ENCODE data around the gene GRIK1.
A peak's percentile ranks its signal among the peaks of the same experiment; 100 is the strongest.

Gene GRIK1

GRCh38 chr21:29909571-29909970, 30.2 kb downstream of the GRIK1 start:
- no peak for DNase-seq (ENCODE audit: low spot score)

DNA sequence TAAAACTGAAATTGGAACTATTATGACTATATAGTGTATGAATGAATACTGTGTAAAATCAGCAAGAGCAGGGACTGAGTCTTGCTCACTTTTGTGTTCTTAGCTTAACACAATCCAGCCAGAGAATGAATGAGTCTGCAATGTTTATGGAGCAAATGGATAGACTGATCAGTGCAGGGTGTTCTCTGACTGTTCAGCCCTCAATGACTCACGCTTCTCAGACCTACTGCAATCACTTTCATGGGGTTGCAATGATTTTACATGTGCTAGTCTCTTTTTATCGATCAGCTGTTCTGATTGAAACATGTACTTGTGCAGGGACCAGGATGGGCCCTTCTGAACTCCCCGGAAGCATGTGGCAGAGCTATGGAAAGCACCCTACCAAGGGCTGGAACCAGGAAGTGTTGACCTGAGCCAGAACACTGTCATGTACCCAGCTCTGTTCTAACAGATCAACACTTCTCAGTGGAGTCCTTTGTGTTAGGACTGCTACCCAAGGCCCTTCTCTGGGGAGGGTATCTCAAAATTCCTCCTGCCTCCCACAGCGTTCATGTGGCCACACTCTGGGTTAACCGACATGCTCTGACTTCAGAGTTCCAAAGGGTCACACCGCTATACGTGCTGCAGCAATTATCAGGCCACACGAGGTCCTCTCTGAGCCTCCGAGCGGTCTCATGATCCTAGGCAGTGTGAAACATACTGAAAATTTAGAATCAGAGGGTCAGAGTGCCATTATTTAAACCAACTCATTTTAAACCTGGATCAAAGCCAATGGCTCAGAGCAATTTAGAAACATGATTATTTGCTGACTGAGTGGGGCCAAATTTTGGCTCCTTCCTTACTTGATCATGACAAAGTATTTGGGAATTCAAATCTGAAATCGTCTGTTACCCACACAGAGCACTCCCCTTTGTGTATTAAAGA, 35.2 kb downstream of the GRIK1 start:
- DNase-seq (ENCODE audit: low spot score) = no peak

DNA sequence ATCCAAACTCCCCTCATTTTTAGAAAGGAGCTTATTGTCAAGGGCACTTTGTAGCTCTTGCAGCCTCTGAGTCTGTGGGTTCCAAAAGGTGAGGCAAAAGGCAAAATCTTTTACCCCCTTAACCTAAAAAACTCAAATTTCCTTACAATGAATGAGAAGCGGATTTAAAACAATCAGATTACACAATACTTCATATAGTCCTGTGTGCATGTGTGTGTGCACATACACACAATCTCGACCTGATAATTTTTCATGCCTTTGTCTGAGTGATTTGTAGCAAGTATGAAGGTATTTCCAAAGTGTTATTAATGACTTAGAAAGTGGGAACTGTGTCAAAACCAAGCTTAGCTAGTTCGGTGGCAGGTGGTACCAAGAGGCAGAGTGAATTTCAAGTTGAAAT, 42.9 kb downstream of the GRIK1 start:
- DNase-seq (ENCODE audit: low spot score) = no peak

- no peak for DNase-seq (ENCODE audit: low spot score)
These were observed 46.1 kb downstream of the GRIK1 start for GRCh38 chr21:29893687-29894086.

DNA sequence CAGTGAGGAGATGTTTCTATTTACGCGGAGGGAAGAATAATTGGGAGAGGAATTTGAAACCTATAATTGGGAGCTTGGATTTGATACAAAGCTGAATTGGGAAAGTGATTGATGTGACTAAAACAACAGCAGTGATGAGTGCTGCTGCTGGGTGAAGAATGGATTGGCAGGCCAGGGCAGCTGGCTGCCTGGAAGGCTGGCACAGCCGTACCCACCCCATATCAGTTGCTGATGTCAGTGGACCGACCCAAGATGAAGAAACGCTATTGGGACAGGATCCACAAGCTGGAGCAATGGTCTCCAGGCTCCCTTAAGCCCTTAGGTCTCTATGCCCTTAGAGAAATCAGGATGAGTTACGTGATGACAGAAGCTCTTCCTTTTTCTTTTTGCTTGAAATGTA, 47.4 kb downstream of the GRIK1 start:
- no peak for DNase-seq (ENCODE audit: low spot score)

DNA sequence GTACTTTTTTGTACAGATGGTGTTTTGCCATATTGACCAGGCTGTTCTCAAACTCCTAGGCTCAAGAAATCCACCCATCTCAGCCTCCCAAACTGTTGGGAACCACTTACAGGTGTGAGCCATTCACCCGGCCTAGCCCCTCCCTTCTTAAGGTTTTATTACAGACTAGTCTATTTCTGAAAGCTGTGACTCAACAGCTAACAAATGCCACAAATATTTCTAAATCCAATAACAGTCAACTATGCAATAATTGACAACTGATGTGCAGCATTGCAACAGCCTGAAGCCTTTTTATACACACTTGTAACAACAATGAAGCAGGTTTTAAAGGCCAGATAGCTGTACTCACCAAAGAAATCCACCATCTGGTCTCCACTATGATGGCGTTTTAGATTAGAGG, 51.4 kb downstream of the GRIK1 start:
- no peak for DNase-seq (ENCODE audit: low spot score)

DNA sequence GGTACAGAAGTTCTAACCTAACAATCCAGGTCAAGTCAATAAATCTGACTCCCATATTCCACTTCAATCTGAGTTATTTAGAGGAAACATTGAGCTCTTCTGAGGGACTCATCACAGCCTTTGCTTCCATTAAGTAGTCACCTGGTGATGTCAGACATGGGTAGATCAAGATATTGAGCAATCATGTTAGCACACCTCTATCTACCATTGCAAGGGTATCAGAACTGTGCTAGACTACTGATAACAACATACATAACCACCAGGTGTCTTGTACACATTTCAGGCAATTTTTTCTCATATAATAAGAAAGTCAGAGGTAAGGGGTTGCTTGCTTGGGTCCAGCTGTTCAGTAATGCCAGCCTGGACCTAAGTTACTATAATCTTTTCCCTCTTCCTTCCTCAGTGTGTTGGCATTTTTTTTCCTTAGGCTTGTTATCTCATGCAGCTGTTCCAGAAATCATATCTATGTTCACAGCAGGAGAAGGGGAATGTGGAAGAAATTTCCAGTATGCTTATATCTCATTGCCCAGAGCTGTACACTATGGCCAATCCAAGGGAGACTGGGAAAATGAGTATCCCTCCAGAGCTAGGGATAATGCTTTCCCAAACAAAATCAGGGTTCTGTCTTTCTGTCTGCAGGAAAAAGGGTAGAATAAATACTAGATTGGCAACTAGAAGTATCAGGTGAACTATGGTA, 52.3 kb downstream of the GRIK1 start:
- no peak for DNase-seq (ENCODE audit: low spot score)

GRCh38 chr21:29885491-29885890, 54.3 kb downstream of the GRIK1 start:
- no peak for DNase-seq (ENCODE audit: low spot score)

DNA sequence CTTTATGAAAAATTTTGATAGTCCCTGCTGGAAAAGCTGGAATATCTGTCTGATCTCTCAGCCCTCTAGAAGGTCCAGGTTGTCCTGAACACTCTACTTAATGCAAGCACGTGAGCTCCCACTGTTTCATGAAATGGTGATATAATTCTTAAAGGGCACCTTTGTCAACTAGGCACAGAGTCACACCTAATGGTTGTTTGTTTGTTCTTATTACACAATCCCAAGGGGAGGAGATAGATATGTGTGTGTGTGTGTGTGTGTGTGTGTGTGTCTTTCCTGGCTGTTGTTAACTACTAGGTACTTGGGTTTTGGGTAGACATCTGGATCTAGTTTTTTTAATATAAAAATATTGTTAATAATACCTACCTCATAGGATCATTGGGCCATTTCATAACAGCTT, 63.9 kb downstream of the GRIK1 start:
- no peak for DNase-seq (ENCODE audit: low spot score)

GRCh38 chr21:29875036-29875716, 64.6 kb downstream of the GRIK1 start:
- DNase-seq (ENCODE audit: low spot score) = no peak

GRCh38 chr21:29873908-29874307, 65.9 kb downstream of the GRIK1 start:
- DNase-seq (ENCODE audit: low spot score) = no peak

DNA sequence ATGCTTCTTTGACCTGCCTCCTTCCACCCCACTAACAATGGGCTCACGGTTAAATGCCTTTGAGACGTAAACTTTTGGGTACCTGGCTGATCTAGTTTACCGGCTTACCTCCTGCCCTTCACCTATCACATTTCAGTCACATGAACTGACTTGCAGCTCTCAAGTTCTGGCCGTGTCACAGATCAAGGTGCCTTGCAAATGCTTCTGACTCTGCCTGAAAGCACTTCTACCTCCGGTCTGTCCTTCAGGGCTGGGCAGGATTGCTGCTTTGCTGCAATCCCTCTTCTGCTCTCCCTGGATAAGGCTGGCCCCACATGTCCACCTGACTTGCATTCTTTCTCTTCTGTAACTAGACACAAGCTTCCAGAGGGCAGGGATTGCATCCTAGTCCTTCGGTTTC, 69.0 kb downstream of the GRIK1 start:
- DNase-seq (ENCODE audit: low spot score) = no peak

- DNase-seq (ENCODE audit: low spot score) = no peak
These were observed 72.0 kb downstream of the GRIK1 start for GRCh38 chr21:29867796-29868195.

DNA sequence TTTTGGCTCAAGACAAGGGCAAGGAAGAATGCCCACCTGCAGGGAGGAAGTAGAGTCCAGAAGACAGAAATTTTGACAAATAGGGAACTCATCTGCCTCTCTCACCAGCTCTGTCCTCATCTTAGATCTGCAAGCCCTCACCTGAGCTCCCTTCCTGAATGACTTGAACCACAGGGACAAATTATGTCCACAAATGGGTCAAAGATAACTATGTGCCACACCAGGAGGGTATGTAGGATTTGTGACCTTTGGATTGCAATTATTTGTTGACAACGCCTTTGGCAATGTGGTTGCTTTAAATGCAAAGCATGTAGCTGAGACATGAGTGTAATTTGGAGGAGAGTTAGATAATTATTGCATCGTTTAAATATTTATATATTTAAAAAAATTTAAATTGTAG, 79.5 kb downstream of the GRIK1 start:
- DNase-seq (ENCODE audit: low spot score) = no peak

DNA sequence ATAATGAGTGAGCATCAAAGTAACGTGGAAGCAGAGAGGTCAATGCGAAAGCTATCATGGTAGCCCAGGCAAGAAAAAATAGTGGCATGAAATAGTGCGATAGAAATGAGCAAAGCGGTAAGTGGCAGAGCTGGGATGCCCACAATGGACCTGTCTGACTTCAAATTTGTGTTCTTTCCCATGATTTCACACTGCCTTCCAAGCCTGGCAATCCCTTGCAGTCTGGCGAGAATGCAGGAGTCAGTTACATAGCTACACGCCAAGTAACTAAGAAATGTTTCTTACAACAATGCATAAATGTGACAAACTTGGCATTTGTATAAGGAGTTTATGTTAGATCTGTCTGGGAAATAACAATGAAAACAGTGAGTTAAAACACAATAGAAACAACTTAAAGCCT, 82.6 kb downstream of the GRIK1 start:
- no peak for DNase-seq (ENCODE audit: low spot score)

DNA sequence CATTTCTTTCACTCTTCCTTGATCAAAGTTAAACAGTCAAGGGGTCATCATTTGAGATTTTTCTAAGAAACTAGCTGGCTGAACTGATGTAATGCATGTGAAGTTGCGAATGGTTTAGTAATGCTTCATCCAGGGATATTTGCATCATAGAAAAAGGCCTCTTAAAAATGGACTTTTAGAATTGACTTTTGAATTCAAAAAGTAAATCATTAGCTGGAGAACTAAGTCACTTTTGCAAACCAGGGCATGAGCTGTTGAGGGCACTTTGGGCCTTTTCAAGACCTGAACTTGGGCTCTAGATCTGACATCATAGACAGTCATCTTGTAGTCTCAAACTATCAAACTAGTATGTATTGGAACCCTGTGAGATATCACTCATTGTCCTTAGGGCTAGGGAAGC, 85.0 kb downstream of the GRIK1 start:
- no peak for DNase-seq (ENCODE audit: low spot score)

GRCh38 chr21:29851611-29852010, 88.2 kb downstream of the GRIK1 start:
- no peak for DNase-seq (ENCODE audit: low spot score)

- DNase-seq (ENCODE audit: low spot score) = peak; percentile 87
These were observed 90.0 kb downstream of the GRIK1 start for GRCh38 chr21:29849735-29850176.

DNA sequence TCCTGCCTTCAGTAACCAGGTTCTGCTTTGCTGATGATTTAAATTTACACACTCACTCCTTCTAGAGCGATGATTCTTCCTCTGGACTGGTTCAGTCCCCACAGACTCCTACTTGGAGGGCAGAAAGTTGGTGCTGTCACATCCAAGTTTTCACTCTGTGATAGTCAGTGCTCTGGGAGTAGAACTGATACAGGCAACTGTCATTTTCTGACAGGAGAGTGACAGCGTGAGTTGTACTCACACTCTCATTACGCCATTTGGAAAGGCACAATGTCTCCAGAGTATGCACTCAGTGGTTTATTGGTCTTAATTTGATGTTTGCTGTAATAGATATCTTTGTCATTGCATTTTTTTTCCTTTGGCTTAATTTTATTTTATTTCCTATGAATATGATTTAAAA, 96.0 kb downstream of the GRIK1 start:
- no peak for DNase-seq (ENCODE audit: low spot score)

GRCh38 chr21:29834617-29835016, 105.2 kb downstream of the GRIK1 start:
- DNase-seq (ENCODE audit: low spot score) = no peak

GRCh38 chr21:29832217-29832616, 107.6 kb downstream of the GRIK1 start:
- DNase-seq (ENCODE audit: low spot score) = no peak

- no peak for DNase-seq (ENCODE audit: low spot score)
These were observed 110.1 kb downstream of the GRIK1 start for GRCh38 chr21:29829564-29830275.

Measured in Ammon's horn (tissue), 1 donor.